Mesendoderm (in vitro differentiated cells): Measurements from ENCODE around the gene AMOT.

Source experiments
- DNase-seq: peaks from one replicate; pipeline ENCODE4 v3.0.0; 2013
- H2AK5ac ChIP-seq: 2 replicates; pipeline ENCODE4 v1.6.1; 2013; ENCODE audit warnings: low read length, inconsistent platforms
- H2BK120ac ChIP-seq: 2 replicates; pipeline ENCODE4 v1.6.1; 2013; ENCODE audit warnings: low read depth, mild to moderate bottlenecking, low read length, moderate library complexity, mixed read lengths
- H2BK15ac ChIP-seq: replicated peaks from 2 replicates; pipeline ENCODE4 v1.6.1; 2013; ENCODE audit warnings: low read depth, mild to moderate bottlenecking, moderate library complexity
- H2BK5ac ChIP-seq: 2 replicates; pipeline ENCODE4 v1.6.1; 2013; ENCODE audit warnings: low read length, inconsistent platforms
- H3K18ac ChIP-seq: 2 replicates; pipeline ENCODE4 v1.6.1; 2013; ENCODE audit warnings: mild to moderate bottlenecking, low read length, mixed read lengths
- H3K23ac ChIP-seq: one replicate; pipeline ENCODE4 v1.6.1; 2013; ENCODE audit warnings: low read length
- H3K27ac ChIP-seq: 2 replicates; pipeline ENCODE4 v1.5.1; 2013; ENCODE audit warnings: low read depth, mild to moderate bottlenecking, inconsistent platforms, low read length, moderate library complexity
- H3K27me3 ChIP-seq: 2 replicates; pipeline ENCODE4 v1.6.1; 2013; ENCODE audit warnings: low read length, control low read depth, mild to moderate bottlenecking, inconsistent platforms; ENCODE audit not compliant: insufficient read depth, poor library complexity
- H3K36me3 ChIP-seq: 2 replicates; pipeline ENCODE4 v1.6.1; 2013; ENCODE audit warnings: low read length, inconsistent platforms; ENCODE audit not compliant: control insufficient read depth, insufficient read depth
- H3K4ac ChIP-seq: one replicate; pipeline ENCODE4 v1.6.1; 2013; ENCODE audit warnings: low read depth, mild to moderate bottlenecking, low read length, moderate library complexity
- H3K4me1 ChIP-seq: 2 replicates; pipeline ENCODE4 v1.6.1; 2013; ENCODE audit warnings: low read depth, low read length, inconsistent platforms; ENCODE audit not compliant: control insufficient read depth
- H3K4me2 ChIP-seq: 2 replicates; pipeline ENCODE4 v1.6.1; 2013; ENCODE audit warnings: low read length
- H3K4me3 ChIP-seq: 2 replicates; pipeline ENCODE4 v1.5.1; 2013; ENCODE audit warnings: mild to moderate bottlenecking, low read length
- H3K56ac ChIP-seq: one replicate; pipeline ENCODE4 v1.6.1; 2013; ENCODE audit warnings: low read length
- H3K79me1 ChIP-seq: 2 replicates; pipeline ENCODE4 v1.6.1; 2013; ENCODE audit warnings: low read length, inconsistent platforms
- H3K79me2 ChIP-seq: 2 replicates; pipeline ENCODE4 v1.6.1; 2013; ENCODE audit warnings: mild to moderate bottlenecking, low read length; ENCODE audit not compliant: control insufficient read depth, insufficient read depth
- H3K9ac ChIP-seq: 2 replicates; pipeline ENCODE4 v1.6.1; 2013; ENCODE audit warnings: low read length, inconsistent platforms
- H4K5ac ChIP-seq: one replicate; pipeline ENCODE4 v1.6.1; 2013; ENCODE audit warnings: low read length
- H4K8ac ChIP-seq: one replicate; pipeline ENCODE4 v1.6.1; 2013; ENCODE audit warnings: low read depth, mild to moderate bottlenecking, control low read depth, low read length, moderate library complexity
- WGBS: extraction: QIAGEN DNeasy Blood & Tissue Kit; methylation state at CpG from one replicate; pipeline ENCODE4 v1.1.7; 2013; ENCODE audit warnings: low lambda C conversion rate, missing lambda C conversion rate; ENCODE audit not compliant: insufficient coverage; ENCODE audit errors: extremely low coverage; 5-methylcytosine and 5-hydroxymethylcytosine counted together

The AMOT gene

DNA sequence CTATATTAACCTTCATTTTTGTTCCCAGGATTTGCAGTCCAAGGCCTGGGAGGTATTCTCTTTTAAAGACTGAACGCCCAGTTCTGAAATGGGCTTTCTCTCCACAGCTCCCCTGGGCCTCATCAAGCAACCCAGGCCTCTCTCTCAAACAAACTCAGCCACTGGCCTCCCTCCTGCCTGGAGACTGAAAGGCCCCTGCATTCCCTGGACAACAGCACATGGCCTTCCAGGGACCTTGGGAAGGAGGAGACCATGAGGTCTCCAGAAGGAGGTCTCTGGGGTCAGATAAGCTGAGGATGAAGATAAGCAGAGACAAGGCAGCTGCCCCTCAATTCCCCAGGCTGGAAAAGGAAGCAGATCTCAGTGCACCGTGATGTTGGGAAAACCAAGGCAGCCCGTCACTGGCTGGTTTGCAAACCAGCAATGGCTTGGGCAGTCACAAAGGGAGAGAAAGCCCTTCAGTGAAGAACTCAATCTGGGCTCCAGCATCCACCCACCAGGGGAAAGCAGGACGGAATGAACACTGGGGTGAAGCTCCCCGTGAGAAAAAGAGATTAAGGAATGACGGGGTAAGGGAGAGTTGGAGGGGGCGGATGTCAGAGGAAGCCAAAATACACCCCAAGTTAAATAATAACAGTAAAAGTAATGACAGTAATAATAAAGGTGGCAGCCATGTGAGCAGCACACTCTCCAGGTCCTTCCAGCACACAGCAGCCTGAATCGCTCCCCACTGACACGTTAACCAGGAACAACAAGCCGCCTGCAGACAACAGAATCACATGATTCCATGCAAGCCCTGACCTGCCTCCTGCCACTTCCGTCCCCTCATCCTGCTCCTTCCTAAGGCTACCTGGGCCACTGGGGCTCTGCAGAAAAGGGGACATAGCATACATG is 22.3 kb downstream of the AMOT start:
- H3K23ac ChIP-seq = no peak overlapping the region
- H3K79me2 ChIP-seq = no peaks in the 10 kb centered on the region
- no peak overlapping the region for H3K4me2 ChIP-seq
- no peak overlapping the region for H3K9ac ChIP-seq
- H2BK15ac ChIP-seq = no peak overlapping the region
- H4K8ac ChIP-seq = no peak overlapping the region
- no peak overlapping the region for H3K18ac ChIP-seq
- no peak overlapping the region for H4K5ac ChIP-seq
- no peak overlapping the region for H3K4me3 ChIP-seq
- no peak overlapping the region for H2AK5ac ChIP-seq
- WGBS = no CpG with 5 or more reads among the region's 11 CpGs
- H3K4me1 ChIP-seq = no peaks in the 10 kb centered on the region
- no peak overlapping the region for H3K4ac ChIP-seq
- no peaks in the 10 kb centered on the region for H3K36me3 ChIP-seq
- H2BK5ac ChIP-seq = no peak overlapping the region
- no peak overlapping the region for H3K27ac ChIP-seq
- peak; percentile 5 for DNase-seq
- no peak overlapping the region for H2BK120ac ChIP-seq
- H3K79me1 ChIP-seq = no peaks in the 10 kb centered on the region
- no peaks in the 10 kb centered on the region for H3K27me3 ChIP-seq
- no peak overlapping the region for H3K56ac ChIP-seq

DNA sequence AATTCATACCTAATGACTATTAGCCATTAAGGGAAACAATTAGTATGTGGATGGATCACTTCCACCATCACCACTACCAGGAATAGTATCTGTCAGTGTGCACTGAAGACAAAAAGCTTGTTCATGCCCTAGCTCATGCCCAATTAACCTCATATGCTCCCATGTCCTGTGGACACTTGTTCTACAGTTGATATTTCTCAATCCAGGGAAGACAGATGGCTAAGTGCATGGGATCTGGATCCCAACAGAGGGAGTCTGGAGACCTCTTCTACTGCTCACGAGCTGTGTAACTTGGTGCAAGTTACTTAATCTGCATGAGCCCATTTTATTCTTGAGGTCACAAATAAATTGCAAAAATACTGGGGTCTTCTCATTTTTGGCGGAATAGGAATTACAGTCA is 23.7 kb downstream of the AMOT start:
- no CpG with 5 or more reads among the region's 2 CpGs for WGBS

DNA sequence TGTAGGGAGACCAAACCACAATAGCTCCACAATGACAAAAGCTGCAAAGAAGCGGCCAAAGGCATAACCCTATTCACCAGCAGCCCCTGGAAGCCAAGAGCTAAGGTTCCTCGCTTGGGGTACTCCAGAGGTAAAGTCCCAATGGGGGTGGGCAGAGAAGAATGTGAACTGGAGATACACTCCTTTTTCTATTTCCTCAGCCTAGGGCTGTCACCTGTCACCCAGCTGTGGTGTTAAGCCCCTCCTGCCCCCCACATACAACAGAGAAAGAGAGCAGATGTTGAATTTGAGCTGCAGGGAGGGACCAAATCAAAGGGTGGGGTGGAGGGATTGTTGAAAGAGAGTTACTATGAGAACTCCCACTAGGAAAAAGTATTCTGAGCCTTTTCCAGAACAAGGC is 26.1 kb downstream of the AMOT start:
- Histone ChIP-seq H2BK15ac (no peak overlapping the region), H3K4me3 (no peak overlapping the region), H3K79me1 (no peaks in the 10 kb centered on the region), H3K4me1 (no peaks in the 10 kb centered on the region), H3K23ac (no peak overlapping the region), H3K9ac (no peak overlapping the region), H2BK120ac (no peak overlapping the region), H3K18ac (no peak overlapping the region), H2AK5ac (no peak overlapping the region), H3K4me2 (no peak overlapping the region), H3K36me3 (no peaks in the 10 kb centered on the region), H2BK5ac (no peak overlapping the region), H4K8ac (no peak overlapping the region), H3K79me2 (no peaks in the 10 kb centered on the region), H4K5ac (no peak overlapping the region), H3K27me3 (no peaks in the 10 kb centered on the region), H3K4ac (no peak overlapping the region), H3K56ac (no peak overlapping the region), H3K27ac (no peak overlapping the region)
- no peak for DNase-seq
- no CpG with 5 or more reads among the region's 2 CpGs for WGBS

More for the DNA sequence above, 23.7 kb downstream of the AMOT start:
- Histone ChIP-seq H3K27ac (no peak overlapping the region), H3K56ac (no peak overlapping the region), H3K79me1 (no peaks in the 10 kb centered on the region), H3K4me3 (no peak overlapping the region), H3K9ac (no peak overlapping the region), H3K27me3 (no peaks in the 10 kb centered on the region), H3K36me3 (no peaks in the 10 kb centered on the region), H3K4me2 (no peak overlapping the region), H3K23ac (no peak overlapping the region), H4K8ac (no peak overlapping the region), H2BK5ac (no peak overlapping the region), H2AK5ac (no peak overlapping the region), H2BK120ac (no peak overlapping the region), H3K18ac (no peak overlapping the region), H3K4ac (no peak overlapping the region), H3K4me1 (no peaks in the 10 kb centered on the region), H3K79me2 (no peaks in the 10 kb centered on the region), H2BK15ac (no peak overlapping the region), H4K5ac (no peak overlapping the region)
- DNase-seq = no peak

DNA sequence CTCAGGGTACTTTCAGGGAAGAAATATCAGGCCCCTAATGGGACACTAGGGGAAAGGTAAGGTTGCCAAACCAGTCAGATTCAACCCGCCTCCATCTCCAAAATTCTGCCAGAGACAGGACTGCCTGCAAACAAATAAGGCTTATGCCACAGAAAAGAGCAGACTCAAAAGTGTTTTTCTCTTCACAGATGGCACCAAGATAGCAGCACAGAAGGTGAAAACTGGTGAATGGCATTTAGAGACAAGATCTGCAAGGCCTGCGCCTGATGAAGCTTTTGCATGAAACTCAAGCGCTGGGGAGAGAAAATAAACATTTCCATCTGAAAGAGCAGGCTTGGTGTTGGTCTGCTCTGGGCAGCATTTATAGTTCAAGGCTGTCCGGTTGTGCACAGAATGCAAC is 27.9 kb downstream of the AMOT start:
- Histone ChIP-seq H3K4me1 (no peaks in the 10 kb centered on the region), H2AK5ac (no peak overlapping the region), H3K9ac (no peak overlapping the region), H3K18ac (no peak overlapping the region), H4K8ac (no peak overlapping the region), H4K5ac (no peak overlapping the region), H3K79me2 (no peaks in the 10 kb centered on the region), H3K4me3 (no peak overlapping the region), H3K56ac (no peak overlapping the region), H3K4ac (no peak overlapping the region), H3K27me3 (no peaks in the 10 kb centered on the region), H3K36me3 (no peaks in the 10 kb centered on the region), H2BK15ac (no peak overlapping the region), H3K79me1 (no peaks in the 10 kb centered on the region), H2BK5ac (no peak overlapping the region), H3K23ac (no peak overlapping the region), H3K27ac (no peak overlapping the region), H2BK120ac (no peak overlapping the region), H3K4me2 (no peak overlapping the region)
- no CpG with 5 or more reads among the region's 4 CpGs for WGBS
- DNase-seq = no peak

DNA sequence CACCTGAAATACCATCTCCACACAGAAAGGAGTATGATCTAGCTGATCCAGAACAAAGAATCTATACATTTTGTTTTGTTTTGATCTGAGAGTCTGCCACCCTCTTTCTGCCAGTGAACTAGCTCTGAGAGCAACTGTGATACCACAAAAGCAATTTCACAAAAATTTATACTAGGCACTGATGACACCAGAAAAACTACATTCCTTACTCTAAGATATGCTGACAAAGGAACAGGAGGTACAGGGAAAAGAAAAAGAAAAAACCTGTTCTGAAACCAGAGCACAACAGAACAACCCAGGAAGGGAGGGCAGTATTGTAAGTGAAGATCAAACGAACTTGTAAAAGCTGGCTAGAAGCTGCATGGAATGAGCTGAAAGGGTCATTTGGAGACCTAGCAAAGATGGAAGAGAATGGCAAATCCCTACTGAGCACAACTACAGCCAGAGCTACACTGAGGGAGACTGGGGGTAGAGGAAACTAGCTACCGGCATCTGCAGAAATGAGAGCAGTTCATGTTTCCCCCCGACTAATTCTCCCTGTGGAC is 31.9 kb downstream of the AMOT start:
- H3K36me3 ChIP-seq = no peaks in the 10 kb centered on the region
- H2BK120ac ChIP-seq = no peak overlapping the region
- no peak for DNase-seq
- no peak overlapping the region for H3K4ac ChIP-seq
- no peaks in the 10 kb centered on the region for H3K4me1 ChIP-seq
- no peak overlapping the region for H3K18ac ChIP-seq
- no peak overlapping the region for H3K4me2 ChIP-seq
- no peak overlapping the region for H3K56ac ChIP-seq
- H3K23ac ChIP-seq = no peak overlapping the region
- no peaks in the 10 kb centered on the region for H3K79me2 ChIP-seq
- H4K8ac ChIP-seq = no peak overlapping the region
- H4K5ac ChIP-seq = no peak overlapping the region
- WGBS = no CpG with 5 or more reads among the region's 3 CpGs
- H3K27me3 ChIP-seq = no peaks in the 10 kb centered on the region
- no peak overlapping the region for H3K27ac ChIP-seq
- H3K9ac ChIP-seq = no peak overlapping the region
- no peaks in the 10 kb centered on the region for H3K79me1 ChIP-seq
- H2BK15ac ChIP-seq = no peak overlapping the region
- H2AK5ac ChIP-seq = no peak overlapping the region
- H3K4me3 ChIP-seq = no peak overlapping the region
- H2BK5ac ChIP-seq = no peak overlapping the region
